GM18502 (cell line): ENCODE measurements around the gene SOX1.

Experiments
- ATAC-seq: cut with Tn5 transposase; IDR thresholded peaks from one replicate; pipeline ENCODE4 v1.9.1; 2021; ENCODE audit warnings: mild to moderate bottlenecking; ENCODE audit not compliant: unreplicated experiment, poor library complexity

The SOX1 gene

GRCh38 chr13:112071102-112071722 lies 4.3 kb downstream of the SOX1 start:
- no peak for ATAC-seq

DNA sequence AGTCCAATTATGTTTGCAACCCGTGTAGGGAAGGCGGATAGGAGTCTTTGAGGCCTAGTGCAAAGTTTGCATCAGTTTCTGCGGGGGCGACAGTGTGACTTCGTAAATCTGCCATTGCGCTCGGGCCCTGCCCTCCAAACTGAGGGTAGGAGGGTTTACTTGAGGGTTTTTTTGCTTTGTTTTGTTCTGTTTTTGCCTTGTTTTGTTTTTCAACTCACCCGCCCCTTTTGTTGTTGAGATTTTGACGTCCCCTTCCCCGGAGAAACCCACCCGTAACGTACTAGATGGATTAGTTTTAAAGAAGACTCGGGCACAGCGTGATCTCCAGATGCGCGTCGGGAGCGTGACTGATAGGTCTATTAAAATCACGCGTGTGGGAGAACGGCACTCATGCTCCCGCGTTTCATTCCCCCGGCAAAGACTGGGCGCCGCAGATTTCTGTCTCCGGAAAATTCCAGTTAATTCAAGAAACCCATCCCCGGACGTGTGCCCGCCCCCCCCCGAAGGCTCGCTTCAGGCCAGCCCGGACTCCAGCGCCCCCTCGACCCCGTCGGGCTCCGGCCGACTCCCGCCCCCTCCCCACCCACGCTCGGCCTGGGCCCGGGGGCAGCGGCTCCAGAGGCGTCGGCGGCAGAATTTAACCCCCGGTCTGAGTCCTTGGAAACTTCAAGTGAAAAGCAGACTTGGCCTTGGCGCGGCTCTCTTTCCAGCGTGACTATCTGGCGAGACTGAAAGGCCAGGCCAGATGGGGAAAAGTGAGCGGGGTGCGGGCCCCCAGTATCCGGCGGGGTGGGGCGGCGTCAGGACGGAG lies 5.0 kb downstream of the SOX1 start:
- ATAC-seq = no peak

DNA sequence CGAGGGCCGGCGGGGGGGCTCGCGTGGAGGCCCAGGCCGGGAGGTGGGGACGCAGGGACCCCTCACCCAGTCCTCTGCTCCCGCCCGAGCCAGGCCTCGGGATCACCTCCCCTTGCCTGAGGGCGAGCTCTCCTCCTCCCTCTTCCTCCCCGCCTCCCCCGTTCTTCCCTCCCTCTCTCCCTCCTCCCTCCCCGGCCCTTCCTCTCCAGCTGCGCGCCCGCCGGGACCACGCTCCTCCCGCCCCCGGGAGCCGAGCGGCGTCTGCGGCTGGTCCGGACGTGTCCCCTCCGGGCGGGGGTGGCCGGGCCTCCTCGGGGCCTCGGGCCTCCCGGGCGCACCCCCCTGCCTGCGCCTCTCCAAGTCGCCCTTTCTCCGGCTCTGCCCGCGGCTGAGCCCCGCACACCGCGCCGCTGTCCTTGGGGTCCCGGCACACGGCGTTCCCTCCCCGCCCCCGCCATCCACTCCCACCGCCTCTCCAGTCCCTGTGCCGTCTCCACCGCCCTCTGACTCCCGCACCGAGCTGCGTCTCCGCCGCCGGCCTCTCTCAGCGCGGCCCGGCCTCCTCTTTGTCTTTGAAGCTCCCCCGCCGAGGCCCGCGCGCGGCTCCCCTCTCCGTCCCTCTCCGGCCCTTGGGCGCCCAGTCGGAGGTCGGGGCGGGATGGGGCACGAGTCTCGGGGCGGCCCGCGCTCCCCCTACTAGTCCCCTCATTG lies 5.7 kb downstream of the SOX1 start:
- no peak for ATAC-seq

DNA sequence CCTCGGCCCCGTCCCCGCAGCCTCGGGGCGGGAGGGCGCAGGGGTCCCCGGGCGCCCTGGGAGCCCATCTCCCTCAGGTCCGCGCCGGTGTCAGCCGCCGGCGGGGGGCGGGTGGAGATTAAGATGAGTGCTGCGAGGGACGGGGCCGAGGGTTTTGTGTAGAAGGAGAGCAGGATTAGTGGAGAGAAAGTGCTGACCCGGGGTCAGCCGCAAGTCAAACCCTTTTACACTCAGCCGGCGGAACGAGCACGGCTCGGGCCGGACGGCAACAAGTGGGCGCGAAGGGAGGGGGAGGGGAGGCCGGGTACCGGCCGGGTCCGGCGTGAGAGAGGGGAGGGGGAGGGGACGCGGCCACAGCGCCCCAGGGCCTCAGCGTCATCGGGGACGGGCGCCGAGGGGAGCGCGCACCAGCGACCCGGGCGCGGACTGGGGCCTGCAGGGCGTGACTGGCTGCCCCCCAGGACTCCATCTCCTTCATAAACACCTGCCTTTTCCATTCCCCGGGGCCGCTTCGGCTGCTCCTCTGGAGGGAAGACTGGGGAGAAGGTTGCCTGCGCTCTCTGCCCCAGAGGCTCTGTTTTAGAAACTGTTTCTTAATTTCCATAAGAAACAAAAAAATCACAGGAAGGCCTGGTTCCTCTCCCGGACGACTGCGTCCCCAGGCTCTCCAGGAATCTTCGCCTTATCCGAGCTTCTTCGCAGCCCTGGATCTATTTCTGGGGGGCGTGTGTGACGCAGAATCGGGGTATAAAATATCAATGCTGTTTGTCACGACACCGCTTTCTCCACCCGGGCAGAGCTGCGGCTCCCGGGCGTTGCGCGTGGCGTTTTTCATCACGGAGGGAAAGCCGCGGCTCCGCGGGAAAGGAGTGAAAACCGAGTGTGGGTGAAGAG lies 6.5 kb downstream of the SOX1 start:
- no peak for ATAC-seq

- ATAC-seq = no peak
Observed at GRCh38 chr13:112074139-112074865, 7.4 kb downstream of the SOX1 start.

- no peak for ATAC-seq
Observed at GRCh38 chr13:112077729-112078128, 10.8 kb downstream of the SOX1 start.

GRCh38 chr13:112078216-112078615 lies 11.3 kb downstream of the SOX1 start:
- ATAC-seq = no peak

- no peak for ATAC-seq
Observed at GRCh38 chr13:112078879-112079531, 12.1 kb downstream of the SOX1 start.

DNA sequence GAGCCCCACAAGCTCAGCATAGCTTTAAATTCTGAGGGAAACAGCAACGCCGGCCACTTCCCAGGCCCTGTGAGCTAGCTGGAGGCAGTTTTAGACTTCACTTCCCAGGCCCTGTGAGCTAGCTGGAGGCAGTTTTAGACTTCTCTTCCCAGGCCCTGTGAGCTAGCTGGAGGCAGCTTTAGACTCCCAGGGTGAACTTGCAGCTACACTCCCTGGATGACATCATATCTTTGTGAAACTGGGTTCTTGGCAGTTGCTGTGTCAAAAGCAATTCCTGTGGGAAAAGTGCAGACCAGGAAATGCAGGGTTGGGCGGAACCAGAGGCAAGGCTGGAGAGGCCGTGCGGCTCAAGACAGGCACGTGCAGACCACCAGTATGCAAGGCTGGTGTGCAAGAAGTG lies 12.7 kb downstream of the SOX1 start:
- ATAC-seq = no peak

DNA sequence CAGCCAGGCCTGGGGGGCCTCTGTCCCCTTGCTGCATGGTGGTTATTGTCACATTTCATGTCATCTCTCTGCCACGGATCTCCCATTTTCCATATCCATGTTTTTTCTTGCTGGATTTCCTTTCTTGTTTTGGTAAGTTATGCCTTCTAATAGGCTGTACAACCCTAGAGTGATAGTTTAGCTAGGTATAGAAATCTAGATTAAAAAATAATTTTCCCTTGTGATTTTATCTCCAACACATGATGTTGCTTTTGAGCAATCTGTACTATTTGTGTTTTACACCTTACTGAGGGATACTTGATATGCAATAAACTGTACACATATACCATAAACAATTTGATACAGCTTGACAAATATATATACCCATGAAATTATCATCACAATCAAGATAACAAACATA lies 17.0 kb downstream of the SOX1 start:
- no peak for ATAC-seq

- ATAC-seq = no peak
Observed at GRCh38 chr13:112092453-112092852, 25.5 kb downstream of the SOX1 start.

DNA sequence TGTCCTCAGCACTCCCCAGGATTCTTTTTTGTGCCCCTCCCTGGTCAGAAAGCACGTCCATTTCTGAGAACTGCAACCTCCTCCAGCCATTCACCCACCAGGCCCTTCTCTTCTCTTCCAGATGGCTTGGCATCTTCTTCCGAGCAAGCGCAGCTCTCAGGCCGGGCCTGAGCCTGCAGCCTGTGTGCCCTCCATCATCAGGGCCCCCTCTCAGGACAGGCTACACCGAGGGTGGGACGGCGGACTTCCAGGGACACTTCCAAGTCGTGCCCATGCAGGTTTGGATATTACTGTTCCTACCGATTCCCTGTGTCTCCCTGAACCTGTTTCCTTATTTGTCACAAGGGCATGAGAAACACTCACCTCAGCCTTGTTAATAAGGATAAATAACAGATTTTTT lies 28.4 kb downstream of the SOX1 start:
- no peak for ATAC-seq

DNA sequence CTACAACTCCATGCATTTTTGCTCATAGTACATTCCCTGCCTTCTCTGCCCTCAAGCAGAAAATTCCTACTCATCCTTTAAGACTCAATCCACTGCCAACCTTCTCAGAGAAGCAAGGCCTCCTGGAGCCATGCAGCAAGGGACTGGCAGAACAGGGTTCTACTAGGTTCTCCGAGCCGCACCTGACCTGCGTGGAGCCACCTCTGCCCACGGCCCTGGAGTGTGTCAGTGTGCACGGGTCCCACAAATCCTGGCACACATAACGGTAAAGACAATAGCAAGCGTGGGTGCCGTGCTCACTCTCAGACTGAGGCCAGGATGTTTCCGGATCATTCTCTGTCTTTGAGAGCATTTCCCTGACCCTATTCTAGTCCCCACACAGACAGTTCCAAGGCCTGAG lies 30.0 kb downstream of the SOX1 start:
- ATAC-seq = no peak

- ATAC-seq = no peak
Observed at GRCh38 chr13:112097770-112098169, 30.8 kb downstream of the SOX1 start.

- ATAC-seq = no peak
Observed at GRCh38 chr13:112098699-112099098, 31.8 kb downstream of the SOX1 start.

GRCh38 chr13:112101360-112101930 lies 34.5 kb downstream of the SOX1 start:
- ATAC-seq = no peak

DNA sequence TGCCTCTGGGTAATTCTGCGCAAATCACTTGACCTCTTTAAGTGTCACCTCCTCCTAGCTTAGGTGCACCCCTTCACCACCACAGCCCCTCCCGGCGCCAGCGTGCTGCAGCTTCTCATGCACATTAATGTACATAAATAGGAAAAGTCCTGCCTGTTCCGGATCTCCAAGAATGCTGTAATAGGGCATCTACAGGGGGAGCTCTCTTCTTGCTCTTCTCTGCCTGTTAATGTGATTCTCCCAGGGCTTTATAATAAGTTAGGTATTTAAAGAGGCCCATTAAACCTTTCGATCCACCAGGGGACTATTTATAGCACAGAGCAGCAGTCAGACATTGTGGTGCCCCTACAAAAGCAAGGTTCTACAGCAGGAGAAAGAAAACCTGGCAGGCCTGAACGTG lies 35.3 kb downstream of the SOX1 start:
- ATAC-seq = no peak

GRCh38 chr13:112103260-112103838 lies 36.4 kb downstream of the SOX1 start:
- no peak for ATAC-seq
